ENCODE data around the gene PLD2. TPM values are rescaled to one million over a fixed set of nuclear protein-coding genes. Genes with fewer than 3 reads are reported as not detected.
A peak's percentile ranks its signal among the peaks of the same experiment; 100 is the strongest.

The PLD2 gene
- total and polyA plus RNA-seq, 9 of the 15 experiments (the other 6 are each of a cell fraction or from before 2014, with no cell fraction given) = 0.20 to 7.5 (median 3.3) TPM

GRCh38 chr17:4785311-4786105 lies 21.4 kb upstream of the PLD2 start:
- H3K27ac ChIP-seq (ENCODE audit: extremely low read depth, low read depth, low read length) = no peak overlapping the region
- ChIA-PET POLR2A (interaction anchor here (0.6 kb wide), 1 partner anchor 131 kb away, joined by 3 read pairs; no protein-coding TSS in a partner anchor), CTCF (ENCODE audit: low intra/inter-chr PET ratio) (interaction anchor here (0.7 kb wide), 1 partner anchor 117 kb away, joined by 4 read pairs; no protein-coding TSS in a partner anchor)
- no peak overlapping the region for H3K4me3 ChIP-seq
- no peak overlapping the region; a peak in 1 of 4 replicates for H3K9ac ChIP-seq (ENCODE audit: insufficient read depth in 1 of 2, low read depth in 2 of 2, low read length in 2 of 2)
- H3K79me2 ChIP-seq (ENCODE audit: control insufficient read depth, insufficient read depth, low read length) = peaks cover 6% of the 10 kb centered on the region; the same call in 2 of the 3 replicates
- in situ Hi-C loops (cut with MboI) = no loop called here
- H3K36me3 ChIP-seq (ENCODE audit: control insufficient read depth, insufficient read depth, low read length) = no peaks in the 10 kb centered on the region
- H4K20me1 ChIP-seq (replicated peaks; ENCODE audit: control insufficient read depth, insufficient read depth, low read length) = no peaks in the 10 kb centered on the region
- no TSS peak for BruUV-seq (replicated peaks)
- WGBS (ENCODE audit: insufficient coverage, low coverage, missing lambda C conversion rate) = 43% methylated on average over 17 of the region's 61 CpGs
- H3K4me2 ChIP-seq (ENCODE audit: insufficient read depth, low read length) = no peak overlapping the region
- TF ChIP-seq ZNF583 (CRISPR knock-in tag; IDR thresholded peaks at IDR 0.05) = no peak
- no peak for TF ChIP-seq NFIX (CRISPR knock-in tag; IDR thresholded peaks at IDR 0.05; ENCODE audit: low read depth)
- TF ChIP-seq ZNF282 (CRISPR knock-in tag; IDR thresholded peaks at IDR 0.05) = no peak
- H3K9me1 ChIP-seq (ENCODE audit: control insufficient read depth, insufficient read depth, low read length) = no peaks in the 10 kb centered on the region
- peaks cover 6 to 24% of the 10 kb centered on the region in 2 experiments; a peak in 3 of 5 replicates for H3K27me3 ChIP-seq (ENCODE audit: control insufficient read depth in 2 of 2, insufficient read depth in 2 of 2, low read length in 2 of 2)
- H3K9me3 ChIP-seq (replicated peaks; ENCODE audit: control insufficient read depth, insufficient read depth, low read depth, low read length) = no peaks in the 10 kb centered on the region
- H3K4me1 ChIP-seq (replicated peaks in 1 of 2; ENCODE audit: control insufficient read depth in 2 of 2, insufficient read depth in 2 of 2, low read length in 2 of 2) = peaks cover 0 to 38% of the 10 kb centered on the region in 2 experiments; a peak in 3 of 5 replicates
- intact Hi-C loops (cut with micrococcal nuclease) = loop anchor here (2.0 kb wide), 1 partner anchor 97 kb away; no protein-coding TSS in a partner anchor
- FAIRE-seq = no peak
- H2AFZ ChIP-seq (ENCODE audit: low read depth, low read length) = no peak overlapping the region
- no peak for DNase-seq (ENCODE audit: extremely low read depth in 1 of 4, low spot score in 3 of 4)
- no peak for ATAC-seq

DNA sequence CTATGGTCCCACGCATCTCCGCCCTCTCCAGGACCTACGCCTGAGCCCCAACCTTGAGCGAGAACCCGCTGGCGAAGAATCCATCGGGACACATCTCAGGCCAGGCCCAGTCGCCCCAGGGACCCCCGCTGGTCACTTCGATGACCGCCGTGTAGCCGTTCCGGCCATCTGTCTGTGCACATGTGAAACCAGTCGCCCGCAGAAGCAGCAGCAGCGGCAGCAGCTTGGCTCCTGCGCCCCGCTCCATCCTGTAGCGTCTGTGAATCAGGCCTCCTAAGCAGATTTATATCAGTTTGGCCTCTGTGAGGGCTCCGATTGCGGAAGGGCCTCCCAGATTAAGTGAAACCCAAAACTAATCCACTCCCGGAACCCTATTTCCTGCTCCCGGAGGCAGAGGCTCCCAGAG lies 20.8 kb upstream of the PLD2 start, which contains the start of gene VMO1:
TSS of gene VMO1 (minus strand) at position 259 of the 406 bp plus-strand sequence. CDS start at position 247, 12 bp downstream.
- CTCF ChIA-PET (ENCODE audit: low intra/inter-chr PET ratio) = interaction anchor here (1.2 kb wide), 1 partner anchor 103 kb away, joined by 5 read pairs; no protein-coding TSS in a partner anchor
- no peak for ATAC-seq
- no peak within 1 kb of the TSS; a peak in 1 of 4 replicates for H3K9ac ChIP-seq (ENCODE audit: insufficient read depth in 1 of 2, low read depth in 2 of 2, low read length in 2 of 2)
- 25% methylated on average over 16 of the region's 24 CpGs for WGBS (ENCODE audit: insufficient coverage, low coverage, missing lambda C conversion rate)
- H3K9me1 ChIP-seq (ENCODE audit: control insufficient read depth, insufficient read depth, low read length) = no peaks in the 10 kb centered on the region
- intact Hi-C loops (cut with micrococcal nuclease) (loop anchor here (2.0 kb wide), 1 partner anchor 97 kb away; no protein-coding TSS in a partner anchor), in situ Hi-C loops (cut with MboI) (no loop called here)
- peaks cover 6% of the 10 kb centered on the region; the same call in 2 of the 3 replicates for H3K79me2 ChIP-seq (ENCODE audit: control insufficient read depth, insufficient read depth, low read length)
- peaks cover 6 to 21% of the 10 kb centered on the region in 2 experiments; a peak in 3 of 5 replicates for H3K27me3 ChIP-seq (ENCODE audit: control insufficient read depth in 2 of 2, insufficient read depth in 2 of 2, low read length in 2 of 2)
- peaks cover 0 to 38% of the 10 kb centered on the region in 2 experiments; a peak in 3 of 5 replicates for H3K4me1 ChIP-seq (replicated peaks in 1 of 2; ENCODE audit: control insufficient read depth in 2 of 2, insufficient read depth in 2 of 2, low read length in 2 of 2)
- no peaks in the 10 kb centered on the region for H3K9me3 ChIP-seq (replicated peaks; ENCODE audit: control insufficient read depth, insufficient read depth, low read depth, low read length)
- no peak within 1 kb of the TSS for H3K4me3 ChIP-seq
- no peak for FAIRE-seq
- no peaks in the 10 kb centered on the region for H4K20me1 ChIP-seq (replicated peaks; ENCODE audit: control insufficient read depth, insufficient read depth, low read length)
- H2AFZ ChIP-seq (ENCODE audit: low read depth, low read length) = no peak within 1 kb of the TSS
- POLR2A ChIA-PET = no interaction called here
- DNase-seq (ENCODE audit: extremely low read depth in 1 of 4, low spot score in 3 of 4) = no peak
- H3K27ac ChIP-seq (ENCODE audit: extremely low read depth, low read depth, low read length) = no peak within 1 kb of the TSS
- no peaks in the 10 kb centered on the region for H3K36me3 ChIP-seq (ENCODE audit: control insufficient read depth, insufficient read depth, low read length)
- TF ChIP-seq RCOR1 (IDR thresholded peaks at IDR 0.05; ENCODE audit: borderline replicate concordance in 1 of 2, low read depth in 2 of 2, low read length in 2 of 2) (peak in 1 of 2 experiments; percentile 44; a peak in 1 of 4 replicates), ZNF140 (CRISPR knock-in tag; IDR thresholded peaks at IDR 0.05) (no peak), ETV1 (tag; conservative IDR thresholded peaks at IDR 0.05; ENCODE audit: low read depth) (0 out of 2 replicates have a peak, but pooled peaks have one; percentile 10), SMAD3 (CRISPR knock-in tag; conservative IDR thresholded peaks at IDR 0.05) (no peak)
- BruUV-seq (replicated peaks) = no TSS peak
- no peak within 1 kb of the TSS for H3K4me2 ChIP-seq (ENCODE audit: insufficient read depth, low read length)
